ENCODE data around the gene BRCA1. TPM values are rescaled to one million over a fixed set of nuclear protein-coding genes. Genes with fewer than 3 reads are reported as not detected.

Gene BRCA1
- total RNA-seq, 1 donor from 2014 or later: 6.0 TPM

DNA sequence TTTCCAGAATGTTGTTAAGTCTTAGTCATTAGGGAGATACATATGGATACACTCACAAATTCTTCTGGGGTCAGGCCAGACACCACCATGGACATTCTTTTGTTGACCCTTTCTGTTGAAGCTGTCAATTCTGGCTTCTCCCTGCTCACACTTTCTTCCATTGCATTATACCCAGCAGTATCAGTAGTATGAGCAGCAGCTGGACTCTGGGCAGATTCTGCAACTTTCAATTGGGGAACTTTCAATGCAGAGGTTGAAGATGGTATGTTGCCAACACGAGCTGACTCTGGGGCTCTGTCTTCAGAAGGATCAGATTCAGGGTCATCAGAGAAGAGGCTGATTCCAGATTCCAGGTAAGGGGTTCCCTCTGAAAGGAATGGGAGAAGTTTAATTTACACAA is 54.3 kb downstream of the BRCA1 start:
- Mint-ChIP-seq H3K4me1 (ENCODE audit: low read depth, unreplicated experiment) (peaks cover 5% of the 10 kb centered on the region), H3K27ac (ENCODE audit: unreplicated experiment) (peak overlapping the region; percentile 8), H3K9me3 (ENCODE audit: unreplicated experiment) (no peaks in the 10 kb centered on the region), H3K36me3 (ENCODE audit: low read depth, unreplicated experiment) (peaks cover 3% of the 10 kb centered on the region), H3K27me3 (ENCODE audit: low read depth, unreplicated experiment) (no peaks in the 10 kb centered on the region), H3K4me3 (ENCODE audit: unreplicated experiment) (no peak overlapping the region)
- Histone ChIP-seq H3K27ac (ENCODE audit: low read depth, low read length) (no peak overlapping the region), H3K4me1 (ENCODE audit: insufficient read depth, low read length) (no peaks in the 10 kb centered on the region), H3K9me3 (ENCODE audit: insufficient read depth, low read depth, low read length) (no peaks in the 10 kb centered on the region), H3K36me3 (ENCODE audit: insufficient read depth, low read length) (no peaks in the 10 kb centered on the region), H3K79me2 (ENCODE audit: insufficient read depth, low read length) (no peaks in the 10 kb centered on the region), H2AFZ (ENCODE audit: low read depth, low read length) (no peak overlapping the region), H3K4me2 (ENCODE audit: low read length) (no peak overlapping the region), H4K20me1 (ENCODE audit: insufficient read depth, low read length) (no peaks in the 10 kb centered on the region), H3K27me3 (ENCODE audit: insufficient read depth, low read length) (no peaks in the 10 kb centered on the region), H3K4me3 (ENCODE audit: insufficient read depth, low read depth, low read length) (no peak overlapping the region), H3K9ac (ENCODE audit: low read length) (no peak overlapping the region)
- no peak for DNase-seq (ENCODE audit: low read depth)
- TF ChIP-seq, protein P1, sequence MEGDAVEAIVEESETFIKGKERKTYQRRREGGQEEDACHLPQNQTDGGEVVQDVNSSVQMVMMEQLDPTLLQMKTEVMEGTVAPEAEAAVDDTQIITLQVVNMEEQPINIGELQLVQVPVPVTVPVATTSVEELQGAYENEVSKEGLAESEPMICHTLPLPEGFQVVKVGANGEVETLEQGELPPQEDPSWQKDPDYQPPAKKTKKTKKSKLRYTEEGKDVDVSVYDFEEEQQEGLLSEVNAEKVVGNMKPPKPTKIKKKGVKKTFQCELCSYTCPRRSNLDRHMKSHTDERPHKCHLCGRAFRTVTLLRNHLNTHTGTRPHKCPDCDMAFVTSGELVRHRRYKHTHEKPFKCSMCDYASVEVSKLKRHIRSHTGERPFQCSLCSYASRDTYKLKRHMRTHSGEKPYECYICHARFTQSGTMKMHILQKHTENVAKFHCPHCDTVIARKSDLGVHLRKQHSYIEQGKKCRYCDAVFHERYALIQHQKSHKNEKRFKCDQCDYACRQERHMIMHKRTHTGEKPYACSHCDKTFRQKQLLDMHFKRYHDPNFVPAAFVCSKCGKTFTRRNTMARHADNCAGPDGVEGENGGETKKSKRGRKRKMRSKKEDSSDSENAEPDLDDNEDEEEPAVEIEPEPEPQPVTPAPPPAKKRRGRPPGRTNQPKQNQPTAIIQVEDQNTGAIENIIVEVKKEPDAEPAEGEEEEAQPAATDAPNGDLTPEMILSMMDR (IDR thresholded peaks at IDR 0.05; ENCODE audit: insufficient read depth, low read depth, low read length): no peak
- no peak for TF ChIP-seq EZH2 (IDR thresholded peaks at IDR 0.05; ENCODE audit: insufficient read depth, low read length)
- FAIRE-seq: no peak

DNA sequence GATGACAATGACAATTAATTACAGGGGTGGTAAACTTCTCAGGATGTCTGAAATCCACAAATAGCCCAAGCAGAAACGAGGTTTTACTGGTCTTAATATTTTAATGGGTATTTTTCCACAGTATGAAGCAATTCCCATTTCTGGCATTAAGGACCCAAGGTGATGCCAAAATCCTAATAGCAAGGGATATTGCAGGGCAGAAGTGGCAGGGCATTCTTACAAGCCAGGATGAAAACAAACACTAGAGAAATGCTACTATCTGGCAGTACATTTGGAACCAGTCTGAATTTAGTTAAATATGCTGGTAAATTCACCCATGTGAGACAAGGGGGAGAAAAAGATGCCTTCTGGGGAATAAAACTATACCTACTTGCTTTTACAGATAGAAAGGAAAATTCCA is 54.9 kb downstream of the BRCA1 start:
- H3K27ac Mint-ChIP-seq (ENCODE audit: unreplicated experiment): no peak overlapping the region
- no peak overlapping the region for H3K27ac ChIP-seq (ENCODE audit: low read depth, low read length)
- H3K9me3 Mint-ChIP-seq (ENCODE audit: unreplicated experiment): no peaks in the 10 kb centered on the region
- no peak overlapping the region for H3K4me2 ChIP-seq (ENCODE audit: low read length)
- H2AFZ ChIP-seq (ENCODE audit: low read depth, low read length): no peak overlapping the region
- no peaks in the 10 kb centered on the region for H3K36me3 ChIP-seq (ENCODE audit: insufficient read depth, low read length)
- H3K36me3 Mint-ChIP-seq (ENCODE audit: low read depth, unreplicated experiment): peaks cover 5% of the 10 kb centered on the region
- no peaks in the 10 kb centered on the region for H3K4me1 ChIP-seq (ENCODE audit: insufficient read depth, low read length)
- DNase-seq (ENCODE audit: low read depth) (no peak), FAIRE-seq (no peak)
- no peaks in the 10 kb centered on the region for H3K27me3 ChIP-seq (ENCODE audit: insufficient read depth, low read length)
- TF ChIP-seq, protein P1 (IDR thresholded peaks at IDR 0.05; ENCODE audit: insufficient read depth, low read depth, low read length): no peak
- no peak for TF ChIP-seq EZH2 (IDR thresholded peaks at IDR 0.05; ENCODE audit: insufficient read depth, low read length)
- no peak overlapping the region for H3K4me3 Mint-ChIP-seq (ENCODE audit: unreplicated experiment)
- no peaks in the 10 kb centered on the region for H4K20me1 ChIP-seq (ENCODE audit: insufficient read depth, low read length)
- no peak overlapping the region for H3K9ac ChIP-seq (ENCODE audit: low read length)
- no peaks in the 10 kb centered on the region for H3K79me2 ChIP-seq (ENCODE audit: insufficient read depth, low read length)
- H3K9me3 ChIP-seq (ENCODE audit: insufficient read depth, low read depth, low read length): no peaks in the 10 kb centered on the region
- no peak overlapping the region for H3K4me3 ChIP-seq (ENCODE audit: insufficient read depth, low read depth, low read length)
- H3K4me1 Mint-ChIP-seq (ENCODE audit: low read depth, unreplicated experiment): peaks cover 5% of the 10 kb centered on the region
- H3K27me3 Mint-ChIP-seq (ENCODE audit: low read depth, unreplicated experiment): no peaks in the 10 kb centered on the region

DNA sequence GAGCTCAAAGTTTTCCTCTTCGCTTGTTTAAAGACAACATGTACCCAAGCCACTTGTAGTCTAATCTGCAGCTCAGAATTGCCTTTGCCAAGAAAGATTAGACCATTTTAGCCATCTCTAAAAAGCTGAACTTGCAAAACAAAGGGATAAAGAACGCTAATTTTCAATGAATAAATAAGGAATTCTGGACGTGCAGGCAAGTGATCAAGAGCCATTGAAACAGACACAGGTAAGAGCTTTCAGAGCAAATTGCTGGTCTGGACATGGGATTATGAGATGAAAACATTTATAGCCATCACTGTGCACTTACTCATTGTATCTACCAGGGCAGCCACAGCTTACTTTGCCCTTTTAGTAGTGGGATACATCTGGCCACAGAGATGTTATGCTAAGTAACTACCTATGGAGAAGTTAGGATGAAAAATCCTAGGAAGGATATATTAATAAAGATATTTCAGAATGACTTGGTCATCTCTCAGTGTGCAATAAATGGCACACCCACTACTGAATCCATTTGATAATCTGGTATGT is 55.7 kb downstream of the BRCA1 start:
- no peaks in the 10 kb centered on the region for H3K36me3 ChIP-seq (ENCODE audit: insufficient read depth, low read length)
- no peak overlapping the region for H3K27ac Mint-ChIP-seq (ENCODE audit: unreplicated experiment)

More for the DNA sequence above, 55.7 kb downstream of the BRCA1 start:
- no peaks in the 10 kb centered on the region for H3K27me3 Mint-ChIP-seq (ENCODE audit: low read depth, unreplicated experiment)
- Histone ChIP-seq H3K27me3 (ENCODE audit: insufficient read depth, low read length) (no peaks in the 10 kb centered on the region), H3K9ac (ENCODE audit: low read length) (no peak overlapping the region), H2AFZ (ENCODE audit: low read depth, low read length) (no peak overlapping the region), H3K9me3 (ENCODE audit: insufficient read depth, low read depth, low read length) (no peaks in the 10 kb centered on the region), H3K4me2 (ENCODE audit: low read length) (no peak overlapping the region), H3K79me2 (ENCODE audit: insufficient read depth, low read length) (no peaks in the 10 kb centered on the region), H3K27ac (ENCODE audit: low read depth, low read length) (no peak overlapping the region), H3K4me3 (ENCODE audit: insufficient read depth, low read depth, low read length) (no peak overlapping the region), H4K20me1 (ENCODE audit: insufficient read depth, low read length) (no peaks in the 10 kb centered on the region), H3K4me1 (ENCODE audit: insufficient read depth, low read length) (no peaks in the 10 kb centered on the region)
- H3K4me3 Mint-ChIP-seq (ENCODE audit: unreplicated experiment): no peak overlapping the region
- TF ChIP-seq, protein P1 (IDR thresholded peaks at IDR 0.05; ENCODE audit: insufficient read depth, low read depth, low read length): no peak
- peaks cover 5% of the 10 kb centered on the region for H3K4me1 Mint-ChIP-seq (ENCODE audit: low read depth, unreplicated experiment)
- FAIRE-seq (no peak), DNase-seq (ENCODE audit: low read depth) (no peak)
- H3K9me3 Mint-ChIP-seq (ENCODE audit: unreplicated experiment): no peaks in the 10 kb centered on the region
- peaks cover 5% of the 10 kb centered on the region for H3K36me3 Mint-ChIP-seq (ENCODE audit: low read depth, unreplicated experiment)

Measured in astrocyte (in vitro differentiated cells and primary cell).